ENCODE data around the gene TULP4. TPM values are rescaled to one million over a fixed set of nuclear protein-coding genes. Genes with fewer than 3 reads are reported as not detected.

The TULP4 gene
- total and polyA plus RNA-seq, 2 of the 8 experiments (the other 6 are each of a cell fraction or from before 2014, with no cell fraction given), result 7.7 to 51.6 TPM

- ChIA-PET CTCF (ENCODE audit: partially characterized antibody) (no interaction called here), POLR2A (ENCODE audit: partially characterized antibody) (no interaction called here)
- Histone ChIP-seq H3K27ac (ENCODE audit: low read depth, low read length) (no peak overlapping the region), H3K4me1 (replicated peaks in 1 of 4; ENCODE audit: control insufficient read depth in 3 of 4, insufficient read depth in 4 of 4, low read length in 3 of 4) (peaks cover 3 to 25% (median 9%) of the 10 kb centered on the region in 4 experiments), H3K79me2 (ENCODE audit: control insufficient read depth in 1 of 2, insufficient read depth in 2 of 2, low read length in 2 of 2) (no peaks in the 10 kb centered on the region), H2BK12ac (ENCODE audit: low read depth, low read length) (no peak overlapping the region), H3K79me1 (ENCODE audit: low read depth, low read length) (no peaks in the 10 kb centered on the region), H2BK15ac (ENCODE audit: low read length) (no peak overlapping the region), H3K4me3 (ENCODE audit: extremely low read depth in 1 of 4, insufficient read depth in 2 of 4, low read depth in 3 of 4, low read length in 4 of 4) (no peak overlapping the region), H4K8ac (ENCODE audit: extremely low read depth, insufficient read depth, low read length) (no peak overlapping the region), H2BK20ac (ENCODE audit: low read length) (no peak overlapping the region), H3K23me2 (ENCODE audit: low read depth, low read length) (no peaks in the 10 kb centered on the region), H3K9me3 (ENCODE audit: insufficient read depth in 2 of 2, low read depth in 1 of 2, low read length in 1 of 2) (peaks cover 3 to 4% of the 10 kb centered on the region in 2 experiments; a peak in 2 of 4 replicates), H2BK120ac (replicated peaks; ENCODE audit: low read depth, low read length) (no peak overlapping the region), H4K20me1 (replicated peaks in 1 of 2; ENCODE audit: control insufficient read depth in 1 of 2, insufficient read depth in 2 of 2, low read length in 2 of 2) (peaks cover 4 to 7% of the 10 kb centered on the region in 2 experiments), H3K36me3 (ENCODE audit: control insufficient read depth in 2 of 4, insufficient read depth in 4 of 4, low read length in 3 of 4) (peaks cover 0 to 10% (median 4%) of the 10 kb centered on the region in 4 experiments; a peak in 3 of 8 replicates), H4K5ac (ENCODE audit: insufficient read length, low read depth, low read length) (no peak overlapping the region), H3K18ac (ENCODE audit: extremely low read depth, low read length) (no peak overlapping the region), H3K23ac (ENCODE audit: insufficient read length) (no peak overlapping the region), H3K14ac (ENCODE audit: insufficient read length) (no peak overlapping the region), H3K56ac (replicated peaks; ENCODE audit: insufficient read length, low read depth, low read length) (no peak overlapping the region), H3K4ac (replicated peaks; ENCODE audit: insufficient read length, low read depth, low read length) (no peak overlapping the region), H2BK5ac (ENCODE audit: low read depth, low read length) (no peak overlapping the region), H4K91ac (replicated peaks; ENCODE audit: insufficient read length, low read length) (no peak overlapping the region), H3K9ac (replicated peaks in 1 of 4; ENCODE audit: extremely low read depth in 1 of 4, low read depth in 3 of 4, low read length in 3 of 4) (no peak overlapping the region), H3K27me3 (replicated peaks in 1 of 4; ENCODE audit: control insufficient read depth in 3 of 4, extremely low read depth in 1 of 4, insufficient read depth in 3 of 4, low read length in 3 of 4) (peaks cover 27 to 49% (median 47%) of the 10 kb centered on the region in 4 experiments), H2AFZ (ENCODE audit: low read length) (no peak overlapping the region), H2AK5ac (ENCODE audit: low read depth, low read length) (no peak overlapping the region), H3K4me2 (ENCODE audit: insufficient read depth in 1 of 2, low read depth in 2 of 2, low read length in 2 of 2) (no peak overlapping the region; a peak in 1 of 4 replicates)
- 88% methylated on average over 3 of the region's 3 CpGs; no CpG with 5 or more reads in 1 of the 2 experiments for WGBS, 2 experiments (ENCODE audit: extremely low coverage in 1 of 2, insufficient coverage in 1 of 2, insufficient read length in 1 of 2, insufficient replicate concordance in 2 of 2, low coverage in 1 of 2, low lambda C conversion rate in 2 of 2, missing lambda C conversion rate in 1 of 2)
- no peak for FAIRE-seq
- TF ChIP-seq RFX5 (IDR thresholded peaks at IDR 0.05; ENCODE audit: borderline replicate concordance, low read depth, low read length), result no peak
- TF ChIP-seq HDAC2 (IDR thresholded peaks at IDR 0.05; ENCODE audit: borderline replicate concordance in 1 of 2, low read depth in 2 of 2, low read length in 2 of 2), result no peak
- no peak for TF ChIP-seq TCF12 (IDR thresholded peaks at IDR 0.05; ENCODE audit: low read depth, low read length)
- TF ChIP-seq TAF1 (IDR thresholded peaks at IDR 0.05; ENCODE audit: low read depth, low read length), result no peak
- no peak for TF ChIP-seq SIRT6 (IDR thresholded peaks at IDR 0.05; ENCODE audit: low read length)
- TF ChIP-seq CBX8 (IDR thresholded peaks at IDR 0.05; ENCODE audit: borderline replicate concordance, low read depth, low read length), result no peak
- no peak for TF ChIP-seq CHD2 (IDR thresholded peaks at IDR 0.05; ENCODE audit: low read length)
- no peak for TF ChIP-seq MAX (IDR thresholded peaks at IDR 0.05)
- TF ChIP-seq KDM5A (IDR thresholded peaks at IDR 0.05; ENCODE audit: low read length), result no peak
- no peak for TF ChIP-seq SUZ12 (IDR thresholded peaks at IDR 0.05; ENCODE audit: low read length)
- no peak for TF ChIP-seq SP1 (IDR thresholded peaks at IDR 0.05; ENCODE audit: low read depth, low read length)
- TF ChIP-seq PHF8 (conservative IDR thresholded peaks at IDR 0.05; ENCODE audit: low read depth, low read length), result no peak
- no peak for TF ChIP-seq GABPA (IDR thresholded peaks at IDR 0.05; ENCODE audit: borderline replicate concordance, insufficient read depth, low read length)
- TF ChIP-seq SP4 (IDR thresholded peaks at IDR 0.05; ENCODE audit: low read length), result no peak
- TF ChIP-seq POLR2A (IDR thresholded peaks at IDR 0.05; ENCODE audit: control extremely low read depth in 1 of 2, low read depth in 2 of 2, low read length in 2 of 2), result no peak
- no peak for DNase-seq (ENCODE audit: low read depth in 1 of 2, low spot score in 2 of 2)
These were observed 153.5 kb downstream of the TULP4 start for GRCh38 chr6:158465747-158466146.
